Measurements from ENCODE around the gene TCHHL1. TPM values are rescaled to one million over a fixed set of nuclear protein-coding genes. Genes with fewer than 3 reads are reported as not detected.
A peak's percentile ranks its signal among the peaks of the same experiment; 100 is the strongest.

TCHHL1 gene
- total and polyA plus RNA-seq, 10 of the 15 experiments (the other 5 are each of a cell fraction or from before 2014, with no cell fraction given): not detected

DNA sequence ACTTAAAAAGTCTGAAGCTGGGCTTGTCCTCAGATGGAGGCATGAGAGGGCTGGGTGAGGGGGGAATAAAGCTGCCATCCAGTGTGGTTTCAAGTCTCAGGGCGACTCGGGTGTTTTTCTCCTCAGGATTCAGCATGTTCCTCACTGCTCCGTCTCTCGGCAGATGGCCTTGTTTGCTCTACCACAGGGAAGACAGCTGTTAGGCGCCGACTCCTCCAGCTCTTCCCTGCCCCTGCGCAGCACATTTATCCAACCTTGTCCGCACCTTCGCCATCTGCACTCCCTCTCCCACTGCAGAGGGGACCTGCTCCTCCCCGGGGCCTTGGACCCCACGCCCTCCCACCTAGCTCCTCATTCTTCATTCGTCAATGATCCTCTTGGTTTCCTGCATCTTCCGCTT is 35.5 kb downstream of the TCHHL1 start (continued):
- TF ChIP-seq PBX3 (IDR thresholded peaks at IDR 0.05; ENCODE audit: insufficient replicate concordance, low read depth, low read length) (no peak), MTA3 (IDR thresholded peaks at IDR 0.05; ENCODE audit: borderline replicate concordance, low read length) (no peak), CHD4 (IDR thresholded peaks at IDR 0.05) (no peak), IKZF2 (IDR thresholded peaks at IDR 0.05) (no peak)

GRCh38 chr1:152052606-152053005 is 36.3 kb downstream of the TCHHL1 start:
- intact Hi-C loops (cut with micrococcal nuclease; ENCODE audit: unreplicated experiment) (loop anchor here (1.0 to 10.0 kb wide), 3 partner anchors 133 to 406 kb away; no protein-coding TSS in a partner anchor), in situ Hi-C loops (cut with MboI) (loop anchor here (5.0 kb wide), 2 partner anchors 135 to 405 kb away; no protein-coding TSS in a partner anchor)
- no peak overlapping the region for H3K9ac ChIP-seq (ENCODE audit: control insufficient read depth, insufficient read depth, low read length)
- ChIA-PET CTCF (interaction anchor here (0.7 to 10.5 kb wide), 16 partner anchors 11 to 406 kb away, joined by 3 to 106 read pairs (median 4); partner anchors contain the start of gene S100A11), SMC1A (ENCODE audit: uncharacterized antibody, unreplicated experiment) (interaction anchor here (0.8 to 1.5 kb wide), 6 partner anchors 11 to 406 kb away, joined by 3 to 11 read pairs (median 4); no protein-coding TSS in a partner anchor), RAD21 (ENCODE audit: unreplicated experiment) (interaction anchor here (0.6 to 2.9 kb wide), 3 partner anchors 126 to 406 kb away, joined by 3 to 13 read pairs (median 7); no protein-coding TSS in a partner anchor), POLR2A (no interaction called here)
- no TSS peak for BruUV-seq (replicated peaks)
- H3K79me2 ChIP-seq (ENCODE audit: control insufficient read depth, insufficient read depth, low read length): no peaks in the 10 kb centered on the region
- no peak overlapping the region for H3K4me2 ChIP-seq (ENCODE audit: control insufficient read depth, insufficient read depth)
- no peak overlapping the region for H3K27ac ChIP-seq (ENCODE audit: control insufficient read depth, insufficient read depth)
- H3K27me3 ChIP-seq (replicated peaks in 1 of 2; ENCODE audit: control insufficient read depth in 2 of 2, insufficient read depth in 2 of 2, low read length in 1 of 2): peaks cover 0 to 3% of the 10 kb centered on the region in 2 experiments; a peak in 1 of 4 replicates
- DNase-seq (ENCODE audit: low read depth, low spot score) (no peak), FAIRE-seq (peak; percentile 86), ATAC-seq (peak; percentile 35)
- H3K4me3 ChIP-seq: no peak overlapping the region
- H2AFZ ChIP-seq (ENCODE audit: control insufficient read depth, low read depth, low read length): no peak overlapping the region
- H4K20me1 ChIP-seq (ENCODE audit: control insufficient read depth, insufficient read depth): no peaks in the 10 kb centered on the region
- no peaks in the 10 kb centered on the region for H3K36me3 ChIP-seq (ENCODE audit: control insufficient read depth in 2 of 2, insufficient read depth in 2 of 2, low read length in 1 of 2)
- H3K9me3 ChIP-seq (replicated peaks; ENCODE audit: control insufficient read depth, insufficient read depth, low read length): no peaks in the 10 kb centered on the region
- WGBS (ENCODE audit: insufficient coverage, insufficient replicate concordance, low lambda C conversion rate, missing lambda C conversion rate): 29% methylated on average over 11 of the region's 11 CpGs
- peaks cover 11% of the 10 kb centered on the region for H3K4me1 ChIP-seq (ENCODE audit: control insufficient read depth, insufficient read depth, low read length)
- no peak for TF ChIP-seq CBX5 (IDR thresholded peaks at IDR 0.05; ENCODE audit: low read depth)
- TF ChIP-seq RAD21 (IDR thresholded peaks at IDR 0.05; ENCODE audit: insufficient read depth, low read depth, low read length): peak; percentile 80
- no peak for TF ChIP-seq ZNF24 (IDR thresholded peaks at IDR 0.05)
- peak; percentile 50; the same call in 1 of the 2 replicates for TF ChIP-seq MLLT1 (IDR thresholded peaks at IDR 0.05)
- no peak for TF ChIP-seq CHD4 (IDR thresholded peaks at IDR 0.05)
- TF ChIP-seq, protein P1, sequence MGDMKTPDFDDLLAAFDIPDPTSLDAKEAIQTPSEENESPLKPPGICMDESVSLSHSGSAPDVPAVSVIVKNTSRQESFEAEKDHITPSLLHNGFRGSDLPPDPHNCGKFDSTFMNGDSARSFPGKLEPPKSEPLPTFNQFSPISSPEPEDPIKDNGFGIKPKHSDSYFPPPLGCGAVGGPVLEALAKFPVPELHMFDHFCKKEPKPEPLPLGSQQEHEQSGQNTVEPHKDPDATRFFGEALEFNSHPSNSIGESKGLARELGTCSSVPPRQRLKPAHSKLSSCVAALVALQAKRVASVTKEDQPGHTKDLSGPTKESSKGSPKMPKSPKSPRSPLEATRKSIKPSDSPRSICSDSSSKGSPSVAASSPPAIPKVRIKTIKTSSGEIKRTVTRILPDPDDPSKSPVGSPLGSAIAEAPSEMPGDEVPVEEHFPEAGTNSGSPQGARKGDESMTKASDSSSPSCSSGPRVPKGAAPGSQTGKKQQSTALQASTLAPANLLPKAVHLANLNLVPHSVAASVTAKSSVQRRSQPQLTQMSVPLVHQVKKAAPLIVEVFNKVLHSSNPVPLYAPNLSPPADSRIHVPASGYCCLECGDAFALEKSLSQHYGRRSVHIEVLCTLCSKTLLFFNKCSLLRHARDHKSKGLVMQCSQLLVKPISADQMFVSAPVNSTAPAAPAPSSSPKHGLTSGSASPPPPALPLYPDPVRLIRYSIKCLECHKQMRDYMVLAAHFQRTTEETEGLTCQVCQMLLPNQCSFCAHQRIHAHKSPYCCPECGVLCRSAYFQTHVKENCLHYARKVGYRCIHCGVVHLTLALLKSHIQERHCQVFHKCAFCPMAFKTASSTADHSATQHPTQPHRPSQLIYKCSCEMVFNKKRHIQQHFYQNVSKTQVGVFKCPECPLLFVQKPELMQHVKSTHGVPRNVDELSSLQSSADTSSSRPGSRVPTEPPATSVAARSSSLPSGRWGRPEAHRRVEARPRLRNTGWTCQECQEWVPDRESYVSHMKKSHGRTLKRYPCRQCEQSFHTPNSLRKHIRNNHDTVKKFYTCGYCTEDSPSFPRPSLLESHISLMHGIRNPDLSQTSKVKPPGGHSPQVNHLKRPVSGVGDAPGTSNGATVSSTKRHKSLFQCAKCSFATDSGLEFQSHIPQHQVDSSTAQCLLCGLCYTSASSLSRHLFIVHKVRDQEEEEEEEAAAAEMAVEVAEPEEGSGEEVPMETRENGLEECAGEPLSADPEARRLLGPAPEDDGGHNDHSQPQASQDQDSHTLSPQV (IDR thresholded peaks at IDR 0.05): no peak
- TF ChIP-seq SMC3 (IDR thresholded peaks at IDR 0.05; ENCODE audit: borderline replicate concordance, low read length): peak; percentile 88
- TF ChIP-seq, protein P2, sequence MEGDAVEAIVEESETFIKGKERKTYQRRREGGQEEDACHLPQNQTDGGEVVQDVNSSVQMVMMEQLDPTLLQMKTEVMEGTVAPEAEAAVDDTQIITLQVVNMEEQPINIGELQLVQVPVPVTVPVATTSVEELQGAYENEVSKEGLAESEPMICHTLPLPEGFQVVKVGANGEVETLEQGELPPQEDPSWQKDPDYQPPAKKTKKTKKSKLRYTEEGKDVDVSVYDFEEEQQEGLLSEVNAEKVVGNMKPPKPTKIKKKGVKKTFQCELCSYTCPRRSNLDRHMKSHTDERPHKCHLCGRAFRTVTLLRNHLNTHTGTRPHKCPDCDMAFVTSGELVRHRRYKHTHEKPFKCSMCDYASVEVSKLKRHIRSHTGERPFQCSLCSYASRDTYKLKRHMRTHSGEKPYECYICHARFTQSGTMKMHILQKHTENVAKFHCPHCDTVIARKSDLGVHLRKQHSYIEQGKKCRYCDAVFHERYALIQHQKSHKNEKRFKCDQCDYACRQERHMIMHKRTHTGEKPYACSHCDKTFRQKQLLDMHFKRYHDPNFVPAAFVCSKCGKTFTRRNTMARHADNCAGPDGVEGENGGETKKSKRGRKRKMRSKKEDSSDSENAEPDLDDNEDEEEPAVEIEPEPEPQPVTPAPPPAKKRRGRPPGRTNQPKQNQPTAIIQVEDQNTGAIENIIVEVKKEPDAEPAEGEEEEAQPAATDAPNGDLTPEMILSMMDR (IDR thresholded peaks at IDR 0.05 in 2 of 3, conservative IDR thresholded peaks at IDR 0.05 in 1 of 3; ENCODE audit: control insufficient read depth in 2 of 3, extremely low read depth in 1 of 3, insufficient read depth in 1 of 3, low read depth in 3 of 3, low read length in 3 of 3): peak; percentile 86 to 91 (median 86)
- no peak for TF ChIP-seq CREB1 (IDR thresholded peaks at IDR 0.05; ENCODE audit: low read depth)
- TF ChIP-seq YY1 (IDR thresholded peaks at IDR 0.05; ENCODE audit: low read depth, low read length): 0 out of 2 replicates have a peak, but pooled peaks have one; percentile 51
